ENCODE measurements around the gene TMEM135. TPM values are rescaled to one million over a fixed set of nuclear protein-coding genes. Genes with fewer than 3 reads are reported as not detected.

TMEM135 gene
- total and polyA plus RNA-seq, 2 donors from 2014 or later: 12.0 to 24.6 TPM

DNA sequence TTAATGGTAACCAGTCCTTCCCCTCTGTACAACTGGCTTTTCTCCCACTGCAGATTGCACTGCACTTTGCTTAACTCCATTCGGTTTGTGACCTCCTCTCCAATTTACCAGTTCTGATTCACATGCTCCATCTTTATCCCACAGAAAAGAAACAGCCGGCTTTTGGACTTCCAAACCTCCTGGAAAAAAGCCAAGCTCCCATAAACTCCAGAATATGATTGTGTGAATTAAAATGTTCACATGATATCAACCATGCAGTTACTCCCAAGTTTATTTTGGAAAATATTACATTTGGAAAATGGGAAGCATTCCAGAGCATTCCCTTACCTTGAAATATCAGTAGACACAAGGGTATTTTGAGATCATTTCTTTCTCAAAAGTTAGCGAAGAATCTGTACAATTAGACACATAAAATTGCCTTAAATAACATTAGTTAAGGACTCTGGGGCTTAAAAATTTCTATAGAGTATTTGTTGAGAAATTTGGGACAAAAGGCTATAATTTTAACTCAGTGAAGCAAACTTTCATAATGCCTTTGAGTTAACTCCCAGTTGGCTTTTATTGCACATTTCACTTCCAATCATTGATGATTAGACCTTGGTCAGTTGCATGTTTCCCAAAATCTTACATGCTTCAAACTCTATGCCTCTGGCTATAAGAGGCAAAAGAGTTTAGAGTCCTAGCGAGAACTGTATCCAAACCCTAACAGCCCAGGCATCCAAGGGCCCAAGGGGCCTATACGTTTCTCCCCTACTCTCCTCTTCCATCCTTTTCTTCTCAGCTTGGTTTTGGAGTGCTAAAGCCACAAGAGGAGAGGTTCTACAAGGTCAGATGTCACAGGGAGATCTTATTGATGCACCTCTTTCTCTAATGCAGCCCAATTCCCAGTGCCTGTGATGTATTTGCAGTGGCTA lies 23.6 kb upstream of the TMEM135 start:
- Histone ChIP-seq H3K9me3 (ENCODE audit: control insufficient read depth in 2 of 3, insufficient read depth in 1 of 3, low read length in 3 of 3) (no peaks in the 10 kb centered on the region), H3K36me3 (ENCODE audit: control insufficient read depth in 2 of 3, insufficient read depth in 3 of 3, low read length in 3 of 3) (no peaks in the 10 kb centered on the region), H3K9ac (ENCODE audit: low read length in 3 of 3) (no peak overlapping the region), H3K27ac (ENCODE audit: low read depth in 2 of 2, low read length in 2 of 2) (no peak overlapping the region), H3K4me1 (ENCODE audit: control insufficient read depth in 2 of 3, insufficient read depth in 2 of 3, low read depth in 1 of 3, low read length in 3 of 3) (no peaks in the 10 kb centered on the region), H3K4me3 (ENCODE audit: low read length in 3 of 3) (no peak overlapping the region), H3K27me3 (ENCODE audit: control insufficient read depth, insufficient read depth, low read length) (no peaks in the 10 kb centered on the region)
- TF ChIP-seq, protein P1, sequence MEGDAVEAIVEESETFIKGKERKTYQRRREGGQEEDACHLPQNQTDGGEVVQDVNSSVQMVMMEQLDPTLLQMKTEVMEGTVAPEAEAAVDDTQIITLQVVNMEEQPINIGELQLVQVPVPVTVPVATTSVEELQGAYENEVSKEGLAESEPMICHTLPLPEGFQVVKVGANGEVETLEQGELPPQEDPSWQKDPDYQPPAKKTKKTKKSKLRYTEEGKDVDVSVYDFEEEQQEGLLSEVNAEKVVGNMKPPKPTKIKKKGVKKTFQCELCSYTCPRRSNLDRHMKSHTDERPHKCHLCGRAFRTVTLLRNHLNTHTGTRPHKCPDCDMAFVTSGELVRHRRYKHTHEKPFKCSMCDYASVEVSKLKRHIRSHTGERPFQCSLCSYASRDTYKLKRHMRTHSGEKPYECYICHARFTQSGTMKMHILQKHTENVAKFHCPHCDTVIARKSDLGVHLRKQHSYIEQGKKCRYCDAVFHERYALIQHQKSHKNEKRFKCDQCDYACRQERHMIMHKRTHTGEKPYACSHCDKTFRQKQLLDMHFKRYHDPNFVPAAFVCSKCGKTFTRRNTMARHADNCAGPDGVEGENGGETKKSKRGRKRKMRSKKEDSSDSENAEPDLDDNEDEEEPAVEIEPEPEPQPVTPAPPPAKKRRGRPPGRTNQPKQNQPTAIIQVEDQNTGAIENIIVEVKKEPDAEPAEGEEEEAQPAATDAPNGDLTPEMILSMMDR (IDR thresholded peaks at IDR 0.05; ENCODE audit: borderline replicate concordance, extremely low read depth, insufficient read depth): no peak
- peak in 2 of 5 donors; percentile 19 to 66 for DNase-seq
- no peak for FAIRE-seq
- intact Hi-C loops (cut with DNase I): no loop called here

DNA sequence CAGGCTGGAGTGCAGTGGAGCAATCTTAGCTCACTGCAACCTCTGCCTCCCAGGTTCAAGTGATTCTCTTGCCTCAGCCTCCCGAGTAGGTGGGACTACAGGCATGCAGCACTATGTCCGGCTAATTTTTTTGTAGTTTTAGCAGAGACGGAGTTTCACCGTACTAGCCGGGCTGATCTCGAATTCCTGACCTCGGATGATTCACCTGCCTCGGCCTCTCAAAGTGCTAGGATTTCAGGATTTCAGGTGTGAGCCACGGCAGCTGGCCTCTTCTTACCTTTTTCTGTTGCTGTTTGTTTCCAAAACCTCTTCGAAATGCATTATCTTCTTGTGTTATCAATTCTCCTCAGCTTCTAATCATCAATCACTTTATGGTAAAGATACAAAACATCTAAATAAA lies 22.1 kb upstream of the TMEM135 start:
- no peak for FAIRE-seq
- intact Hi-C loops (cut with DNase I): no loop called here
- H3K4me3 ChIP-seq (ENCODE audit: low read length in 3 of 3): no peak overlapping the region

DNA sequence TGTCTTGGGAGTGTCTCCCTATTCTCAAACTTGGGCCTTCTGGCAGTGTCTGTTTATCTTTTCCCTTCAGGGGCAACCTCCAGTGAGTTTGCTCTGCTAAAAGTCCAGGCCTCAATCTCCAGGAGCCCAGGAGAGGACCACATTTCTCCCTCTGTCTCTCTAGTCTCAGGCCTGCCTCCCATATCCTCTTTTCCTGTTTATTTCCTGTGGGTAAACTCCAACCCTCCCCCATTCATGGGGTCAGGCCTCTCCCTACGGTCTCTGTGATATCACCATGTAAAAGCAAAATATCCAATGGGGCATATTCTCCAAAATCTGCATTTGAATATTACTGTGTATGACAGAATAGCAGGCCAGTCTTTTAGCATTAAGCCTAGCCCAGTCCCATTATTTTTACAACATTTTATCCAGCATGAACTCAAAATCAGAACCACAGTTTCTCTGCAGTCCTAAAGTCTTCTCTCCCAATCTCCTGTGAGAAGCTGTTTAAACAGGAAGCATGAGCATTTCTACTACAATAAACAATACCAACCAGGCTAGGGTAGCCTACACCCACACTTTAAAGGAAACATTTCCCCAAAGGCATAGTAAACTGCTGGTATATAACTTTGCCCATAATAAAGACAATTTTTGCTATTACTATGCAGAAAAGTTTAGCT lies 18.0 kb upstream of the TMEM135 start:
- Histone ChIP-seq H3K36me3 (ENCODE audit: control insufficient read depth in 2 of 3, insufficient read depth in 3 of 3, low read length in 3 of 3) (no peaks in the 10 kb centered on the region), H3K9me3 (ENCODE audit: control insufficient read depth in 2 of 3, insufficient read depth in 1 of 3, low read length in 3 of 3) (no peaks in the 10 kb centered on the region), H3K27ac (ENCODE audit: low read depth in 2 of 2, low read length in 2 of 2) (no peak overlapping the region), H3K9ac (ENCODE audit: low read length in 3 of 3) (no peak overlapping the region), H3K27me3 (ENCODE audit: control insufficient read depth, insufficient read depth, low read length) (no peaks in the 10 kb centered on the region), H3K4me3 (ENCODE audit: low read length in 3 of 3) (no peak overlapping the region), H3K4me1 (ENCODE audit: control insufficient read depth in 2 of 3, insufficient read depth in 2 of 3, low read depth in 1 of 3, low read length in 3 of 3) (peaks cover 0 to 4% (median 0%) of the 10 kb centered on the region in 3 donors)
- no peak for FAIRE-seq
- DNase-seq: no peak
- intact Hi-C loops (cut with DNase I): no loop called here
- TF ChIP-seq, protein P1 (IDR thresholded peaks at IDR 0.05; ENCODE audit: borderline replicate concordance, extremely low read depth, insufficient read depth): no peak

More for the DNA sequence above, 22.1 kb upstream of the TMEM135 start:
- no peak overlapping the region for H3K27ac ChIP-seq (ENCODE audit: low read depth in 2 of 2, low read length in 2 of 2)
- no peaks in the 10 kb centered on the region for H3K9me3 ChIP-seq (ENCODE audit: control insufficient read depth in 2 of 3, insufficient read depth in 1 of 3, low read length in 3 of 3)
- TF ChIP-seq, protein P1 (IDR thresholded peaks at IDR 0.05; ENCODE audit: borderline replicate concordance, extremely low read depth, insufficient read depth): no peak
- no peak for DNase-seq
- H3K4me1 ChIP-seq (ENCODE audit: control insufficient read depth in 2 of 3, insufficient read depth in 2 of 3, low read depth in 1 of 3, low read length in 3 of 3): peaks cover 0 to 4% (median 0%) of the 10 kb centered on the region in 3 donors
- no peaks in the 10 kb centered on the region for H3K27me3 ChIP-seq (ENCODE audit: control insufficient read depth, insufficient read depth, low read length)
- H3K36me3 ChIP-seq (ENCODE audit: control insufficient read depth in 2 of 3, insufficient read depth in 3 of 3, low read length in 3 of 3): no peaks in the 10 kb centered on the region
- no peak overlapping the region for H3K9ac ChIP-seq (ENCODE audit: low read length in 3 of 3)

All from kidney (tissue), 14 donors.